Measurements from ENCODE around the gene DENND5B.
"Not testable (repeated sequence)": the region's sequence is repeated elsewhere in the genome, so short reads cannot be mapped to it uniquely, and the experiment has no call there.

Gene DENND5B

GRCh38 chr12:31557707-31558106 lies 33.2 kb downstream of the DENND5B start:
- DNase-seq (ENCODE audit: low read depth, low spot score), result no peak

GRCh38 chr12:31555466-31555865 lies 35.5 kb downstream of the DENND5B start:
- DNase-seq (ENCODE audit: low read depth, low spot score), result not testable (repeated sequence)

DNA sequence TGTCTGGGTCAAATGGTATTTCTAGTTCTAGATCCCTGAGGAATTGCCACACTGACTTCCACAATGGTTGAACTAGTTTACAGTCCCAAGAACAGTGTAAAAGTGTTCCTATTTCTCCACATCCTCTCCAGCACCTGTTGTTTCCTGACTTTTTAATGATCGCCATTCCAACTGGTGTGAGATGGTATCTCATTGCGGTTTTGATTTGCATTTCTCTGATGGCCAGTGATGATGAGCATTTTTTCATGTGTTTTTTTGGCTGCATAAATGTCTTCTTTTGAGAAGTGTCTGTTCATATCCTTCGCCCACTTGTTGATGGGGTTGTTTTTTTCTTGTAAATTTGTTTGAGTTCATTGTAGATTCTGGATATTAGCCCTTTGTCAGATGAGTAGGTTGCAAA lies 40.3 kb downstream of the DENND5B start:
- not testable (repeated sequence) for DNase-seq (ENCODE audit: low read depth, low spot score)

GRCh38 chr12:31536672-31537071 lies 54.3 kb downstream of the DENND5B start:
- DNase-seq (ENCODE audit: low read depth, low spot score), result no peak

DNA sequence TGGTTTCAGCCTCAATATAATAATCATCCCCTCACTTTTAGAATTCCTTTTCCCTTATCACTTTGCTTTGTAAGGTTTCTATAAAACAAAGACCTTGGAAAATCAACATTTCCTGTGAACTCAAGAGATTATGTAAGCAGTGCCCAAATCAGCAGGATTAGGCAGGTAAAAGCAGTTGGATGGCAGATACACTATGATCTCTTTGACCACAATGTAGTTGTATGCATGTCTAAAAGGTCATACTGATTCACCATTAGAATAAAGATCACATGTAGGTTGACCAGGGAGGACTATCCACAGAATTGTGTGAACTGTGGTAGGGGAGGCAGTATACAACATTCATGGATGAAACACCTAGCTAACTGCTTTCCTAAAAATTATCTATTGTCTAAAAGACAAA lies 57.5 kb downstream of the DENND5B start:
- no peak for DNase-seq (ENCODE audit: low read depth, low spot score)

DNA sequence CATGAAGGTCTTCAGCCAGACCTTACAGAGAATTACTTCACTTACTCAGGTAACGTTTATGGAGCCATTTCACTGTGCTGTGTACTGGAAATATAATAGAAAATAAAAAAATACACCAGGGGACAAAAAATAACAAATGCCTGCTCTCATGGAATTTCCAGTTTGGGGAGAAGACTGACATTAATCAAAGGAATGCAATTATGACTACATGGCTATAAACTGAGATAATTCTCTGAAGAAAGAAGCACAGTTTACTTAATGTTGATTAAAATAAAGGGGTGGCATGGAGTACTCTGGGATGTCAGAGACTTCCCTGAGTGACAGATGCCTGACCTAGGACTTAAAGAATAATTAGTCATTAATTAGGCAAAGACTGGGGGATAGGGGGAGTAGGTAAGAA lies 59.0 kb downstream of the DENND5B start:
- DNase-seq (ENCODE audit: low read depth, low spot score), result no peak

DNA sequence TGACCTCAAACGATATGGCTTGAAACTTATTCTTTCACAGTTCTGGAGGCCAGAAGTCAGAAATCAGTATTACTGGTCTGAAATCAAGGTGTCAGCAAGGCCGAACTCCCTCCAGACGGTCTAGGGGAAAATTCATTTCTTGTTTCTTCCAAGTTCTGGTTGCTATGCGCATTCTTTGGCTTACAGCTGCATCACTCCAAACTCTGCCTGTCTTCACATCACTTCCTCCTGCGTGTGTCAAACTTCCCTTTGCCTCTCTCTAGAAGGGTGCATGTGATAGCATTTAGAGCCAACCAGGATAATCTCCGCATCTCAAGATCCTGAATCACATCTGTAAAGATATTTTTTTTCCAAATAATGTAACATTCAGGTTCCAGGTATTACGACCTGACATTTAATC lies 62.8 kb downstream of the DENND5B start:
- no peak for DNase-seq (ENCODE audit: low read depth, low spot score)

- peak; percentile 54 for DNase-seq (ENCODE audit: low read depth, low spot score)
Observed at GRCh38 chr12:31527083-31527482, 63.9 kb downstream of the DENND5B start.

- no peak for DNase-seq (ENCODE audit: low read depth, low spot score)
Observed at GRCh38 chr12:31526158-31526546, 64.8 kb downstream of the DENND5B start.

DNA sequence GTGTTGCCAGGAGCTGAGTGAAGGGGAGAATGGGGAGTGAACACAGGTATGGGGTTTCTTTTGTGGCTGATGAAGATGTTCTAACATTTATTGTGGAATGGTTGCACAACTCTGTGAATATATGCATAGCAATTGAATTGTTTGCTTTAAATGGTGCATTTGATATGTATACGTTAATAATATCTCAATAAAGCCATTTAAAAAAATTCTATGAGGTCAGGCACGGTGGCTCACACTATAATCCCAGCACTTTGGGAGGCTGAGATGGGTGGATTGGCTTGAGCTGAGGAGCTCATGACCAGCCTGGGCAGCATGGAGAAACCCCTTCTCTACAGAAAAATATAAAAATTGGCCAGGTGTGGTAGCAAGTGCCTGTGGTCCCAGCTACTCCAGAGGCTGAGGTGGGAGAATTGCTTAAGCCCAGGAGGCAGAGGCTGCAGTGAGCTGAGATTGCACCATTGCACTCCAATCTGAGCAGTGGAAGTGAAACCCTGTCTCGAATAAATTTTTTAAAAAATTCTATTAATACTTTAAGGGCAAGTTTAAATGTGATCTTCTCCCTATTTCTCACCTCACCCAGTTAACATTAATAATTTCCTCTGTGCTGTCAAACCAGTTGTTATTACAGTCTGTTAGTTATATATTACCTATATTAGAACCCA lies 65.3 kb downstream of the DENND5B start:
- no peak for DNase-seq (ENCODE audit: low read depth, low spot score)

DNA sequence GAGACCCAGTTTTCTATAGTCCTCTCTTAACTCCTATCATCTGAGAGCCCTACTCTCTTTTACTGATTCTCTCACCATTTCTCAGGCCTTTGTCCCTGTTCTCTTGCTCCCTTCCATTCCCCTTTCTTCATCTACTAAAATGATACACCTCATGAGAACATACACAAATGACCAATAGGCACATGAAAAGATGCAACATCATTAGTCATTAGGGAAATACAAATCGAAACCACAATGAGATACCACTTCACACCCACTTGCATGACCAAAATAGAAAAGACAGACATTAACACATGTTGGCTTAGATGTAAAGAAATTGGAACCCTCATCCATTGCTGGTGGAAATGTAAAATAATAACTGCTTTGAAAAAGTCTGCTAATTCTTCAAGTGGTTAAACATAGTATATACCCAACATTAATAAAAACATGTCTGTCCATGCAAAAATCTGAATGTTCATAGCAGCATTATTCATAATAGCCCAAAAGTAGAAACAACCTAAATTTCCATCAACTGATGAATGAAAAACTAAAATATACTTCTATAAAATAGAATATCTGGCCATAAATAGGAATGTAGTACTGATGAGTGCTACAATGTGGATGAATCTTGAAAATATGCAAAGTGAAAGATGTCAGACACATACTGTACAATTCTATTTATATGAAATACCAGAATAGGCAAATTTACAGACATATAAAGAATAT lies 66.0 kb downstream of the DENND5B start:
- DNase-seq (ENCODE audit: low read depth, low spot score), result no peak

- DNase-seq (ENCODE audit: low read depth, low spot score), result no peak
Observed at GRCh38 chr12:31523306-31523705, 67.6 kb downstream of the DENND5B start.

GRCh38 chr12:31522607-31523006 lies 68.3 kb downstream of the DENND5B start:
- no peak for DNase-seq (ENCODE audit: low read depth, low spot score)

- no peak for DNase-seq (ENCODE audit: low read depth, low spot score)
Observed at GRCh38 chr12:31521964-31522363, 69.0 kb downstream of the DENND5B start.

DNA sequence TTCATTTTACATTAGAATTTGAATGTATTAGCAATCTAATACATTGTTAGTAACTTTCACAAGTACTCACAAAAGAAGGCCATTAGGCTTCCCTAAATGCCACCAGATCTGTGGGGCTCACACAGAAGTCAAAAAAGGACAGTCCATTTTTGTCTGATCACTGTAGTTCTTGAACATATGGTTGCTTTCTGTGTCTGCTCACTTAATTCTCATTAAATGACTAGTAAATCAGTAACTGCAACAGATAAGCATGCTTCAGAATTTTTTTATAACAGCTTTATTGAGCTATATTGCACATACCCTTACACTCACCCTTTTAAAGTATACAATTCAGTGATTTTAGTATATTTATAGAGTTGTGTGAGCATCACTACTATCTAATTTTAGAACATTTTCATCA lies 71.4 kb downstream of the DENND5B start:
- DNase-seq (ENCODE audit: low read depth, low spot score), result no peak

DNA sequence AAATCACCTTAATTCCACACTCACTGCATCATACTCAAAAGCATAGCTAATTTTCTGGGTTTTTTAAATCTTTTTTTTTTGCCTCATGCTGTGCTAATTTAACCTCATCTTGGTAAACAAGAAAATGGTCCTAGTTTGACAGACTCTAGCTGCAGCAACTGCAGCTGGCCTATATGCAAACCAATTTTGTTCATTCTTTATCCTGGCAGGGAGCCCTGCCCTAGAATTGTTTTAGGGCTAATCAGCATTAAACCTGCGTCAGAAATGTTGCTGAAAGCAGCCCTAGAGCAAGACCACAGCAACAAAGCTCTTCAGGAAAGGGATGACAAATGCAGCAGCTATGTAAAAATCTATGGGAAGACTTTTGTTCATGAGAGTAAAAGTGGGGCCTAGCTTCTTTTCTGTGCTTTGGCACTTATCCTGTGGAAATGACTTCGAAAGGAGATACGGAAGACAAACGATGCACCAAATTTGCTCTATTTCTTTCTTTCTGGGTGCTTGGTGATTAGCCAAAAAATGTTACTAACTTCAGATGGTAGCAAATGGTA lies 72.2 kb downstream of the DENND5B start:
- peak; percentile 72 for DNase-seq (ENCODE audit: low read depth, low spot score)

- peak; percentile 12 for DNase-seq (ENCODE audit: low read depth, low spot score)
Observed at GRCh38 chr12:31517994-31518393, 72.9 kb downstream of the DENND5B start.

- DNase-seq (ENCODE audit: low read depth, low spot score), result no peak
Observed at GRCh38 chr12:31516702-31517101, 74.2 kb downstream of the DENND5B start.

DNA sequence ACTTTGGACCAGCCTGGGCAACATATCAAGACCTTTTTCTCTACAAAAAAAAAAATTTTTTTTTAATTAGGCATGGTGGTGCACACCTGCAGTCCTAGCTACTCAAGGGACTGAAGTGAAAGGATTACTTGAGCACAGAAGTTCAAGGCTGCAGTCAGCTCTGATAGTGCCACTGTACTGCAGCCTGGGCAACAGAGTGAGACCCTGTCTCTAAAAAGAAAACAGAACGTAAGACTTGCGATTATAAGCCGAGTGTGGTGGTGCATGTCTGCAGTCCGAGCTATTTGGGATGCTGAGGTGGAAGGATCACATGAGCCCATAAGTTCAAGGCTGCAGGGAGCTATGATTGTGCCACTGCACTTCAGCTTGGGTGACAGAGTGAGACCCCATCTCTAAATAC lies 76.0 kb downstream of the DENND5B start:
- DNase-seq (ENCODE audit: low read depth, low spot score), result no peak

DNA sequence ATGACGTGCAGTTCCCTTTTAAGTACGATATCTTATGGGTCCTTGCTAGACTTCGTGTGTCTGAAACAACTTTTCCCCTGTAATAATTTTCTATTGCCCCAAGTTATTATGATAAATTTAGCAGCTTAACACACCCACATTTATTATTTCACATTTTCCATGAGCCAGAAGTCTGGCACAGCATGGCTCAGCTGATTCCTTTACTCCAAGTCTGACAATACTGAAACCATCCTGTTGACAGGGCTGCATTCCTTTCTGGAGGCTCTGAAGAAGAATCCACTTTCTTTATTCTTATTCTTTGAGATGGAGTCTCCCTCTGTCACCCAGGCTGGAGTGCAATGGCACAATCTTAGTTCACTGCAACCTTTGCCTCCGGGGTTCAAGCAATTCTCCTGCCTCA lies 80.9 kb downstream of the DENND5B start:
- peak; percentile 7 for DNase-seq (ENCODE audit: low read depth, low spot score)

DNA sequence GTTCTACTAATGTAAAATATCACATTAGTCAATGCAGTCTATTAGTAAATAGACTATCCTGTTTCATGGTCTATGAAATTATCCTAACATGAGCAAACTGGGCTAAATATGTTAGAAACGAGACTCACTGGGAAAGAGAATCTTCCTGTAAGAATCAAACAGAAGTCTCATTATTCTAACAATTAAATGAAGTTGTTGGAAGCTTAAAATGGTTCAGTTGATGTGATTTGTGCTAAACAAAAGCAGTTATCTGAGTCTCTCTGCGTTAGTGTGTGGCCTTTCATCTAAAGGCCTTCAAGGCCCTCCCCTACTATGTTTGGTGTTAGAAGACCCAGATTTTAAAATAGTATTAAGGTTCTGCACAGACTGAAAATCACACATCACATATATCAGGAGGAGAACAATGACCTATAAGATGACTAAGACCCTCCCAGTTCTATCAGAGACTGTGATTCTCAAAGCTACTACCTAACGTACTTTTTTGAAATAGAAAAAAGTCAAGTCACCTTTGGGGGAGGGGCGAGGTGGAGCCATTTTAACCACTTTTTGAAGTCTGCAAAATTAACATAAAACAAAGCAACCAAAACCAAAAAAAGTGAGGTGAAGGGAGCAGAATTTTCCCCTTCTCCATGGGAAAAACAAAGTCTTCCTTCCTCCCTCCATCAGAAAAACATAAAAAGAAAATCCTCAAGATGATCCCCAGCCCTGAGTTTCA lies 82.3 kb downstream of the DENND5B start:
- DNase-seq (ENCODE audit: low read depth, low spot score), result peak; percentile 10

DNA sequence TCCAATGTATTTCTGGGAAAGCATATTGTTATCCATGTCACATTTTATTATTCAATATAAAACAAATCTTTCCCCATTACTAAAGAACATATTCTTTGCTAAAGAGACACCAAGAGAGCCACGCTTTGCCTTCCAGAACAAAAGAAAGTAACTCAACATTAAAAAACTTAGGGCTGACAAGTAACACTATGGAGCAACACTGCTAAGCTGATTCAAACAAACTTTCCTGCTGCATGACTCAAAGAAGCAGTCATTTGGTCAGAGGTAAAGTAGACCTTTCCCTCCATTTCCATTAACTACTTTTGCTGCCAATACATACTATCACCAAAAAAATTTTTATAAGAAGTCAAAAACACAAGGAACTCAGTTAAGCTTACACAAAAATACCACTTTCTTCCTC lies 83.0 kb downstream of the DENND5B start:
- no peak for DNase-seq (ENCODE audit: low read depth, low spot score)

Measured in ELF-1 (cell line).